HG03342 (cell line): ENCODE data around the gene TPH2.

Source experiments
- ATAC-seq: cut with Tn5 transposase; IDR thresholded peaks from one replicate; pipeline ENCODE4 v1.9.1; 2021; ENCODE audit warnings: mild to moderate bottlenecking, moderate library complexity; ENCODE audit not compliant: unreplicated experiment

TPH2 gene

GRCh38 chr12:71958457-71958856 lies 19.8 kb downstream of the TPH2 start:
- ATAC-seq = no peak

GRCh38 chr12:71958993-71959578 lies 20.4 kb downstream of the TPH2 start:
- no peak for ATAC-seq

GRCh38 chr12:71967211-71967610 lies 28.6 kb downstream of the TPH2 start:
- ATAC-seq = no peak

- no peak for ATAC-seq
Observed at GRCh38 chr12:71969330-71969729, 30.7 kb downstream of the TPH2 start.

GRCh38 chr12:71970031-71970430 lies 31.4 kb downstream of the TPH2 start:
- ATAC-seq = no peak

- ATAC-seq = no peak
Observed at GRCh38 chr12:71972441-71973074, 33.9 kb downstream of the TPH2 start.

GRCh38 chr12:71973687-71974086 lies 35.0 kb downstream of the TPH2 start:
- no peak for ATAC-seq

- ATAC-seq = no peak
Observed at GRCh38 chr12:71980538-71980937, 41.9 kb downstream of the TPH2 start.

GRCh38 chr12:71981149-71981548 lies 42.5 kb downstream of the TPH2 start:
- no peak for ATAC-seq

- ATAC-seq = no peak
Observed at GRCh38 chr12:71994715-71995114, 56.1 kb downstream of the TPH2 start.

- no peak for ATAC-seq
Observed at GRCh38 chr12:71999795-72000194, 61.1 kb downstream of the TPH2 start.

GRCh38 chr12:72000969-72001648 lies 62.5 kb downstream of the TPH2 start:
- no peak for ATAC-seq

GRCh38 chr12:72006766-72007165 lies 68.1 kb downstream of the TPH2 start:
- ATAC-seq = no peak

GRCh38 chr12:72010356-72010755 lies 71.7 kb downstream of the TPH2 start:
- ATAC-seq = no peak

GRCh38 chr12:72011374-72011773 lies 72.7 kb downstream of the TPH2 start:
- ATAC-seq = no peak

GRCh38 chr12:72012874-72013273 lies 74.2 kb downstream of the TPH2 start:
- ATAC-seq = no peak

GRCh38 chr12:72015895-72016294 lies 77.2 kb downstream of the TPH2 start:
- no peak for ATAC-seq

- ATAC-seq = peak; percentile 99
Observed at GRCh38 chr12:72017054-72017651, 78.5 kb downstream of the TPH2 start.

- ATAC-seq = no peak
Observed at GRCh38 chr12:72018036-72018435, 79.4 kb downstream of the TPH2 start.

- ATAC-seq = no peak
Observed at GRCh38 chr12:72024613-72025012, 86.0 kb downstream of the TPH2 start.

GRCh38 chr12:72025524-72025923 lies 86.9 kb downstream of the TPH2 start:
- no peak for ATAC-seq

- no peak for ATAC-seq
Observed at GRCh38 chr12:72028966-72029365, 90.3 kb downstream of the TPH2 start.
